NCI-H1417 (cell line): ENCODE measurements around the gene RFX4.
A peak's percentile ranks its signal among the peaks of the same experiment; 100 is the strongest.
"Not testable (repeated sequence)": the region's sequence is repeated elsewhere in the genome, so short reads cannot be mapped to it uniquely, and the experiment has no call there.

ENCODE experiments used
- DNase-seq, 3 experiments: peaks; one replicate each; lab custom pipeline; 2025; lab: John Stamatoyannopoulos, UW

The RFX4 gene

DNA sequence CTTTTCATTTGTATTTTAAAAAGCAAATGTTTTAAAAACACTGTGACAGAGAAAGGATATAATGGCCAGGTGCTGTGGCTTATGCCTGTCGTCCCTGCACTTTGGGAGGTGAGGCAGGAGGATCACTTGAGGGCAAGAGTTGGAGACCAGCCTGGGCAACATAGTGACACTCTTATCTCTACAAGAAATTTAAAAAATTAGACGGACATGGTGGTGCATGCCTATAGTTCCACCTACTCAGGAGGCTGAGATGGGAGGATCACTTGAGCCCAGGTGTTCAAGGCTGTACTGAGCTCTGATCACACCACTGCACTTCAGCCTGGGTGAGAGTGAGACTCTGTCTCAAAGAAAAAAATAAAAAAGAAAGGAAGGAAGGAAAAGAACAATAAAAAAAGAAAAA is 7.8 kb downstream of the RFX4 start:
- no peak for DNase-seq

DNA sequence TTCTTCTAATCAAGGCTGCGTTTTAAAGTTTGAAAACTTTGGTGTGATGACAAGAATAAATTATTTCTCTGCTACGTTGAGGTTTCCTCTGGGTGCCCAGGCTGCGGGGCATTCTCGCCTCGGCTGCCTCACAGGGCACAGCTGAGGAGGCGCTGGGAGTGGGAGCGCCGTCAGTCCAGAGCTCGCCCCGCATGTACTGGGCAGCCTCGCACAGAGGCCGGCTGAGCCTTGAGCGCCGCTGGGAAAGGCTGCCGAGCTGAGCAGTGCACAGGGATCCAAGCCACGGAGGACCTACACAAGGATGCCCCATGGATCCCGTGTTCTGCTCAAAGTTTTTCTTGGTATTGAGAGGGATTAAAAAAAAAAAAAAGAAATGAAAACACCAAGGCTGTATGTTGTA is 11.6 kb downstream of the RFX4 start:
- DNase-seq = no peak

DNA sequence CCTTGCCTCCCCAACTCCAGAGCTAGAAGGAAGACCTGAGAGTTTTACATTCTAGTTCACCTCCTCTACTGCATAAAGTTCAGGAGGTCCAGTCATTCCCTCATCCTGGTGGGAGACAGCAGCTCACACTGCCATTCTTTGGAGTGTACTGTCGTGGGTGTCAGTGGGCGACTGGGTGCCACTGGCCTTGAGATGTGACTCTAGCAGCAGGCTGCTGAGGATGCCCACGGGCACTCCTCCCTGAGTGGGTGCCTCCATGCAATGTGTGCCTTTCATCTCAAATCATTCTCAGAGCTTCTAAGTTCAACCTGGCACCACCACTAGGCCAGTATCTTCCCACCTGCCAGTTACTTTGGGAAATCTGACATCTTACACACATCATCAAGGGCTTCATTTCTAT is 12.5 kb downstream of the RFX4 start:
- DNase-seq = no peak

DNA sequence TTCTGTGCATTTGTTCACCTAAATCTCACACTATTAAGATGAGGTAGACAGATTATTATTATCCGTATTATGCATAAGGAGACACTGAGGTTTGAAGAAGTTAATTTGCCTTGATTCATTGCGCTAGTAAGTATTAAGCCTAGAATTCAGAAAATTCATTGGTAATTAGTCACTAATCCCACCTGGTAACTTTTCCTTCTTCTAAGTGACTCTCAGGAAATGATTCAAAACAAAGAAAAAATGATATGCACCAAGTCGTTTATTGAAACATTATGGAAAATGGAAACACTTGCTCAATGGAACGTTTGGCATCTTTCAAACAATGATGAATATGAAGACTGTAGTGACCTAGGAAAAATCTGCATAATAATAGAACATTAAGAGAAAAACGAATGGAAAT is 15.2 kb downstream of the RFX4 start:
- DNase-seq = no peak

DNA sequence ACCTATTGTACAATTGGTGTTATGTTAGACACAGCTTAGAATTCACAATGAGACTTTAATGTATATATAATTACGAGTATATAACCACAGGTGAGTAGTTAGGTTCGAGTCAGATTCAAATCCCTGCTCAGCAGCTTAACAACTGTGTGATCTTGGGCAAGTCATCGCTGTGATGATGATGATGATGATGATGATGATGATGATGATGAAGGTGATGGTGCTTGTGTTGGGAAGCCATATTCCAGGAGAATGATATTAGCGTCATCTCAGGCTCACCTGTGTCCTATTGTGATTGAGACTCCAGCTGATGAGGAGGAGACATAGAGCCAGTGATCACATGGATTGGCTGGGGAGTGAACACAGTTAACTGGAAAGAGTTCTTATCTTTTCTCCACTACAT is 16.5 kb downstream of the RFX4 start:
- DNase-seq = no peak

DNA sequence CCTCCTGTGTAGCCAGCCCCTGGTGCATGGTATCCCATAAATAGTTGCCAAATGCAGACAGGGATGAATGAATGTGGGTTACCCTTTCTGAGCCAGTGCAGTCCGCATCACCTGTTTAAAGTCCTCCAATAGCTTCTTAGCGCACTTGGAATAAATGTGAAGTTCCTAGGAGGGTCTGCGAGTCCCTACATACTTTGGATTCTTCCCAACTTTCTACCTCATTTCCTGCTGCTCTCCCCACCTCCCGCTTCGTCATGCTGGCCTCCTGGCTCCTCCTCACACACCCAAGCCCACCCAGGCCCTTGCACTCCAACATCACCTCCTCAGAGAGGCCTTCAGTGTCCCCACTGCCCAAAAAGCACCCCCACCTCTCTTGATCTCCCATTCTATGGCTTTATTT is 17.7 kb downstream of the RFX4 start:
- no peak for DNase-seq

DNA sequence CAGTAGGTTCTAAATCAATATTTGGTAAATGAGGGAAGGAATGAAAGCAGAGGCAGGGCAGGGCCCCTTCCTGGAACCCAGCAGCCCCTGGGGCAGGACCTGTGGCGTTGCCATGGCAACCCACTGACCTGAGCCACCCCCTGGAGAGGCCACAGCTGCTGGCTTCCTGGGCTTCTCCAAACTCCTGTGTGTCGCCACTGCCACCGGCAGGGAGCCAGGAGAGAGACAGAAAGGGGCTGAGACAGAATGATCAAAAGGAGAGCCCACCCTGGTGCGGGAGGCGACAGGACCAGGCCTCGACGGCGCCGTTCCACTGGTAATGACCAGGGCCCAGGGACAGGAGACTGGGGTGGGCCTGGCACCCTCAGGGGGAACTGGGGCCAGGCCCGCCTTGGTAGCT is 18.2 kb downstream of the RFX4 start:
- DNase-seq = peak in 2 of 3 experiments; percentile 42 to 69

DNA sequence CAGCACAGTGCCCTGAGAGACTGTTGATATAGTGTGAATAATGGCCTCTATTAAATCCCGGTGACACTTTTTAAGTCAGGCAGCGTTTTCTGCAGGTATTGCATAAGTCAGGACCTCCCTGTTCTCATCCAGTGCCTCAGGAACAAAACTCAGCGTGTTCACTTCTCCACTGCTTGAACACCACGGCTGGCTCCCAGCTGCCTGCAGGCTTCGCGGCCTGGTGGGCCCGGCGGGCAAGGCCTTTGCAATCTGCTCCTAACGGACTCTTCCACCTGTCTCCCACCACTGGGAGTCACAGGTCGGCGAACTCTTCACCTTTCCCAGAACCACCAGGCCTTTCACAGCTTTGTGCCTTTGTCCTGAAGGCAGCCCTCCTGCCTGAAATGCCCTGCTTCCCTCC is 18.7 kb downstream of the RFX4 start:
- DNase-seq = peak in 1 of 3 experiments; percentile 60

DNA sequence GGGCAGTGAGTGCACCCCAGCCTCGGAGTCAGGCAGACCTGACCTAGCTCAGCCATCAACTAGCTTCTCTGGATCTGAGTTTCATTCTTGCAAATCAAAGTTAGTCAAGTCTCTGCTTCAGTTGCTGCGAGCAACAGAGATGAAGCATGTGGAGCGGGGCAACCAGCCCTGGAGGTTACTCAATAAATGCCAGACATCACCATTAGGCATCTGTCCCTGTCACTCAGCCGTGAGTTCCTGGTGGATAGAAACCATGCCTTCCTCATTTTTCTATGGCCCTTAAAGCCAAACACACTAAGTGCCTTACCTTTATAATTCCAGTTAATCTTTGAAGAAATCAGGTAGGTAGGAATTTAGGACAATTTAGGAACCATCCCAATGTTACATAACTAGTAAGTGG is 19.3 kb downstream of the RFX4 start:
- no peak for DNase-seq

DNA sequence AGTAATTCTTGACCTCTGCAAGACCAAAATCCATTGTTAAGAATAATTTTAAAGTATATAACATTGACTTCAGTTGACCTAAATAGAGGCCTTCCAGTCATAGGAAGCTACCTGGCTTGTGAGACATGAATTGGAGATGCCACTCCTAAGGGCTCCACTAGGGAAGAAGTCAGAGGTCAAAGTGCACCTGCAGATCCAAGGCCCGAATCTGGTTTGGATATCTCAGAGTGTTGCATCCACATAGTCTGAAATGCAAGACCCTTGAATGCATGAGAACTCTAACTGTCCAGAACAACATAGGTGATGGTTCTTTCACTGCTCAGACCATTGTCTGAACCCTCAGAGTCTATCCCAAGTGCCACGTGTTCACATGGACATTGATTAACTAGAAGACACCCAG is 22.4 kb downstream of the RFX4 start:
- no peak for DNase-seq

DNA sequence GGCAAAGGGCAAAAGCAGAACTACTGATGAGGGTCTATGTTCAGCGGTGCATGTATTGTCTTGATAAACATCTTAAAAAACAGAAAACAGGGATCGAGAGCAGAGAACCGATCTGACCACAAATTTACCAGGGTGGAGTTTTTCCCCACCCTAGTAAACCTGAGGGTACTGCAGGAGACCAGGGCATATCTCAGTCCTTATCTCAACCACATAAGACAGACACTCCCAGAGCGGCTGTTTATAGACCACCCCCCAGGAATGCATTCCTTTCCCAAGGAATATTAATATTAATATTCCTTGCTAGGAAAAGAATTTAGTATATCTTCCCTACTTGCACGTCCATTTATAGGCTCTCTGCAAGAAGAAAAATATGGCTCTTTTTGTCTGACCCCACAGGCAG is 37.8 kb downstream of the RFX4 start:
- not testable (repeated sequence) for DNase-seq

DNA sequence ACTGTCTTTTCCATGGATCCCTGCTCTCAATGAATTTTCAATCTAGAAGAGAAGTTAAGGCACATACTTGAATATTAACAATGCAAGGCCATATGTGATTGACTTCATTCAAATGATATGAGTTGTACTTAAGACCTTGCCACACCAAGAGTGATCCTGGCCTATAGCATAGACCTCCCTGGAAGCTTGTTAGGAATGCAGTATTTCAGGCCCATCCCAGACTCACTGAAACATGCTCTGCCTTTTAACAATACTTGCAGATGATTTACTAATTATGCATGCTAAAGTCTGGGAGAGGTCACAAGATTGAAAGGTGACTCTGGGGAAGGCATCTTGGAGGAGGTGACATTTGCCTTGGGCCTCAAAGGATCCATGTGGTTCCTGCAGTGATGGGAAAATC is 43.2 kb downstream of the RFX4 start:
- DNase-seq = no peak

DNA sequence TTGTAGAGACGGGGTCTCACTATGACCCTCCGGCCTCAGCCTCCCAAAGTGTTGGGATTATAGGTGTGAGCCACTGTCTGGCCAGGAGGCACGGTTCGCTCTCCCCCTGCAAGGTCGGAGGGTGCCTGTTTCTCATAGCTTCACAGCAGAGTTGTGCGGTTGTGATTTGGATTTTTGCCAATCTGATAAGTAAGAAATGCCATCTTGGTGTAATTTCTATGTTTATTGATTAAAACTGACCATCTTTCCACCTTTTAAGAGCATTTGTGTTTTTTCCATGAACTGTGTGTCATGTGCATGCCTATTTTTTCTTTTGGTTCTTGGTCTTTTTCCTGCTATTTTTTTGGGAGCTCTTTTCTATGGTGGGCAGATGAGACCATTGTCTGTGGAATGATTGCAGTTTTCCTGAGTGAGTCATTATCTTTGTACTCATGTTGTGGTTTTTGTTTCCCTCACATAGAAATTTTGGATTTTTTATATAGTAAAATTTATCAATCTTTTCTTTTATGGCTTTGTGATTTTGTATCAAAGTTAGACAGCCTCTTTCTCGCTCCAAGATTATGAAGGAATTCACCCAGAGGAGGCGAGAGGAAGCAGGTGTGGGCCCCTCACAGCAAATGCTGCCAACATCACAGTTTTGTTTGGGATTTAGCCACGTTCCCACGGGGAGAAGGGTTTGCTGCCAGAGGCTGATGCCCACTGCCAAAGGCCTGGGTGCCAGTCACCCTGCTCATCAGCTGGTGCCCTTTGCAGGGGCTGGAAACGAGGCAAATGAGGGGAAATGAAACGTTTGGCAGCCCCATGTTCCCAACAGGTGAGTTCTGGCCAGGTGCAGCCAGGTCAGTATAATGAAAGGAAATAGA is 47.2 kb downstream of the RFX4 start:
- DNase-seq = no peak

DNA sequence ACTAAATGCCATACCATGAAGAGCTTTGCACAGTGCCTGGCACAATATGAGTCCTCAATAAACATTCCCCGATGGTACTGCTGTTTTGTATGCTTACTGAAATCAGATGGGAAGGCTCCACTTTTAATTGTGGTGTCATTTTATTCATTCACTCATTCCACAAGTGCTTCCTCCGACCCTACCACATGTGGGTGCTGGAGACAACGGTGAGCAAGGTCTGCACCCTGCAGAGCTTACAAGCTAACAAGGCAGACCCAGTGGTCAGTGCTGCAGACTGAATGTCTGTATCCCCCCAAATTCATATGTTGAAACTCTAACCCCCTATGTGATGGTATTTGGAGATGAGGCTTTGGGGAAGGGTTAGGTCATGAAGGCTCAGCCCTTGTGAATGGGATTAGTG is 48.3 kb downstream of the RFX4 start:
- DNase-seq = no peak

DNA sequence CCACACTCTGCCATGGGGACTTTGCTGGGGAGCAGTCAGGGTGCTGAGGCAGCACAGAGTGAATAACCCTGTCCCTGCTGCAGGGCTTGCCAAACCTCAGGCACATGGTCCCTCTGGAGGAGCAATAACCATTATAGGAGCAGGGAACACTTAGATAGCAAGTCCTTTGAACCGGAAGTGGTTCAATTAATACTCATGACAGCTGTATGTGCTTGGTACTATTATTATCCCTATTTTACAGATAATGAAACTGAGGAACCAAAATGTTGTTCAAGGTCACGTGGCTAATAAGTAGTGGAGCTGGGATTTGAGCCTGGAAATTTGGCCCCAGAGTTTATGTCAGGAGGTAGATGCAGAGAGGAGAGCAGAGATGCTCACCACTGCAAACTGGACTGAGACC is 49.0 kb downstream of the RFX4 start:
- no peak for DNase-seq

DNA sequence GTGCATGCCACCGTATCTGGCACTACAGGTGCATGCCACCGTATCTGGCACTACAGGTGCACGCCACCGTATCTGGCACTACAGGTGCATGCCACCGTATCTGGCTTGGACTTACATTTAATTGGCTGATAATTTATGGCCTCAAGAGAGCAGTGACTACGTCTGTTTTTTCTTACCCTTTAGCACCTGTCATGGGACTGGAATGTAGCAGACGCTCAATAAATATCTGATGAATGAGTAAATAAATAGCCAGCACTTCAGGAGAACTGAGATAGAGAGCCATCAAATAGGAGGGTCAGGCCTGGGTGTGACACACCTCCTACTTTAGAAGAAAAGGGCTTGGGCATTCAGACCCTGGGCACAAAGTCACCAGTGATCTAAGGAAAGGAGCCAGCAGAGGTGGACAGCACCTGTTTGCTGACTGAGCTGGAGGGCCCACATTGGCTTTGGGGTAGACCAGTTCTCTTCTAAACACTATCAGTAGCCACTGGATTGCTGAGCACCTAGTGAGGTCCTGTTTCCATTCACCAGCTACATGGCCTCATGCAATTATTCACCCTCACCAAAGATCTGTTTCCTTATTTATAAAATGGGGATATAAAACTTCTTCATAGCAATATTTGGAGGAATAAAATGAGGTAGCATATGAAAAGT is 50.1 kb downstream of the RFX4 start:
- DNase-seq = peak in 1 of 3 experiments; percentile 20

DNA sequence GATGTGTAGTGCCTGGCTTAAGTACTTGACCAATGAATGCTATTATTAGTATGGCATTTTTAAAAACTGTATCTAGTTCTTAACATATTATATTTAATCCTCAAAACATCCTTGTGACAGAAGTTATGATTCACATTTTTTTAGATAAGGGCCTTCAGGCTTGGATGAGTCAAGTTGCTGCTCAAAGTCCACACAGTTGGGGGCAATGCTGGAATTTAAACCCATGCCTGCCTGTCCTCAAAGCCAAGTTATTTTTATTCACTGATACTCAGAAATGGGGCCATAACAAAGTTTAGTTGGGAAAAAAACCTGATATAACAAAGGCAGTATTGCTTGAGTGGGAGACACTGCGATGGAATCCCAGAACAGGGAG is 50.6 kb downstream of the RFX4 start:
- DNase-seq = no peak

DNA sequence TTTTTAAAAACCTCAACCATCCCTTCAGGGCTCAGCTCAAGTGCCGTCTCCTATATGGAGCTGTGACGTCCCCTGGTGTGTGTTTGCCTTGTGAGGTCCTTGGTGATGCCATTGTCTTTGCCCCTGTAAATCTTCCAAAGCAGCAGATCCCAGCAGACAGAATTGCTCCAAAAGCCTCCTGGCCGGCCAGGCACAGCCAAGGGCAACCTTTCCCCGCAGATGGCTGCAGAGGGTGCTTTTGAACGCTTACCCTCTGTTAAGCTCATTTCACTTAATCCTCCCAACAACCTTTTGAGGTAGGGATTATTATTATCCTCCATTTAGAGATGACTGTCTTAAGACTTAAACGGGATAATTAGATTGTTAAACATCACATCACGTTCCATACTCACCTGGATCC is 51.4 kb downstream of the RFX4 start:
- no peak for DNase-seq

DNA sequence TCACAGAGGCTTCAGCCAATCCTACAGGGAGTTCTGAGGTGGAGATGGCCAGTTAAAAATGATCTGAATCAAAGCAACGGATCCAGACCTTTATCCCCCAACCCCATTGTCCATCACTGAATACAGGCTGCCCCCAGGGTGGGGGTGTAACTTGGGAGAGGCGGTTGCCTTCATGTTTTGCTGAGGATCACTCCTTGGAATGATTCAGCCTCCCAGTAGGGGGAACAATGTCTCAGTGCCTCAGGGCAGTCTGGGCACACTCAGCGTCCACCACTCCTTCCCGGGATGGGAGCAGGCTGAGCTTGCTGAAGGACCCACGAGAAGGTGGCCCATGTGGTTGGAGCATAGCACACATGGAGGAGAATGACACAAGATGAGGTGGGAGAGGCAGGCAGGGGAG is 60.2 kb downstream of the RFX4 start:
- DNase-seq = no peak

DNA sequence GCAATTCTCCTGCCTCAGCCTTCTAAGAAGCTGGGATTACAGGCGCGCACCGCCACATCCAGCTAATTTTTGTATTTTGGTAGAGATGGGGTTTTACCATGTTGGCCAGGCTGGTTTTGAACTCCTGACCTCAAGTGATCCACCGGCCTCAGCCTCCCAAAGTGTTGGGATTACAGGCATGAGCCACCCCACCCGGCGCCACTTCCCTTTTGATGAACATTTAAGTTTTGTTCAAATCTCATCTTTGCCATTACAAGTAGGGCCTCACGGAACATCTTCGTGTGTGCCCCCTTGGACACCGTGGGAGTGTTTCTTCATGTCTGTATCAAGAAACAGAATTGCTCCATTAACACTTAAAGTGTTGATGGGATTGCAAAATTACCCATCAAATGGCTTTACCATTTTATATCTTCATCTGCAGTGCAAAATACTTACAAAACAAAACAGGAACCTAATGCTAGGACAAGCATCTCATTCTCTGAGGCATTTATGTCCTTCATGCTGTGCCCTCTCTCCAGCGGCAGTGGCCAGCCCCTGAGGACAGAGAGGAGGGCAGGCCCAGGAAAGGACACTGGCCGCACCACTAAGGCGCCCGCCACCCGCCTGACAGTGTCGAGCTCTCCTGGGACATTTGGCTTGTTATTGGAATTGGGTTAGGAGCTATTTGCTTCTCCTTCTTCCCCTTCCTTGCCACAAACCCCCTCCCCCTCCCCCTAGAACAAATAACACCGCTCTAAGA is 61.7 kb downstream of the RFX4 start:
- DNase-seq = peak in 1 of 3 experiments; percentile 8

DNA sequence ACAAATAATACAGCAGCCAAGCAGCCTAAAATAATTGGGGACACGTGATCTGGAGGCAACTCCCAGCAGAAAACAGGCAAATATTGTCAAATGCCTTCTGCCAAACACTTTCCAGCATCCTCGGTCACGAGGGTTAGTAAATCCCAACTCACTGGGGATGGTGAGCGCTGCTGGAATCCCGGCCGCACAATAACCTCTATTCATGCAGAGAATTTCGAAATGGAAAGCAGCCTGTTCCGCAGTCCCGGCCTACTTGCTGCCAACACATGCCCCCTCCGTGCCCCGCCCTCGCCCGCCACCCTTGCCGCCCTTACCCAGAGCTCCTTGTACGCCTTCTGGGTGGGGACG is 62.2 kb downstream of the RFX4 start:
- DNase-seq = peak in 1 of 3 experiments; percentile 48

DNA sequence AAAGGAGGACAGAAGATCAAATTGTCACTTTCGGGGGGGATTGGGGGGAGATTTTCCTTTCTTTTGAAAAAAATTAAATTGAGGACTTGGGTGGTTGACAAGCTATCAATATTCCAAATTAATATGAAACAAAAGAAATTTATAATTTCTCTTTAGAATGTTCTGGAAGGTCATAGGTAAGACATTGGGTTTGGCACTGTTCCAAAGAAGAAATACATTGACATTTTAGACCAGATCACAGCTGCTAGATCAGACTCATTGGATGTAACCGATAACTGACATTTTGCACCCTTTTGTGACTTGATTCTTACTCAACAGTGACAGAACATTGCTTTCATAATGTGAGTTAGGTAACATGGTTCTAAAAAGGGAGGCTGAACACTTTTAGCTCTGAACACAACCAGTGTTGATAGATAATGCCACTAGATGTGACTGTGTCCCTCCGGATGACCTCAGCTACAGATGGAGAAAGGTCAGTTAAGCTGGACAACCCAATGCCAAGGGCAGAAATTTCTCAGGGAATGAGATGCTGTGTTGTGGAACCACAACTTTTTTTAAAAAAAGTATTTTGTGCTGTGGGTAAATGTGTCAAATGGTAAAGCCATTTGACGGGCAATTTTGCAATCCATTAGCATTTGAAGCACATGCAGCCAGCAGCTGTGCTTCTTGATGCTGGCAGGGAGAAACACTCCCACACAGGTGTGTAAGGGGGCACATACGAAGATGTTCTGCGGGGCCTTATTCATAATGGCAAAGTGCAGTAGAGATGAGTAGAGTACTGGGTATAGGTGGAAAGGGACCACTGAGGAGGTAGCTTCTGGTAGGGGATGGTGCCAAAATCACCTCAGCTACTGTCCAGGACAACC is 62.9 kb downstream of the RFX4 start:
- DNase-seq = no peak
